Measurements from ENCODE around the gene ANKRD11.
"Not testable (repeated sequence)": the region's sequence is repeated elsewhere in the genome, so short reads cannot be mapped to it uniquely, and the experiment has no call there.

ANKRD11 gene

GRCh38 chr16:89401641-89402445 lies 88.5 kb downstream of the ANKRD11 start:
- no peak for DNase-seq

- DNase-seq = no peak
Observed at GRCh38 chr16:89401205-89401604, 89.2 kb downstream of the ANKRD11 start.

- DNase-seq = no peak
Observed at GRCh38 chr16:89400740-89401139, 89.6 kb downstream of the ANKRD11 start.

- DNase-seq = no peak
Observed at GRCh38 chr16:89398924-89399323, 91.4 kb downstream of the ANKRD11 start.

- no peak for DNase-seq
Observed at GRCh38 chr16:89397331-89397861, 93.0 kb downstream of the ANKRD11 start.

- no peak for DNase-seq
Observed at GRCh38 chr16:89396156-89396555, 94.2 kb downstream of the ANKRD11 start.

- no peak for DNase-seq
Observed at GRCh38 chr16:89395150-89396142, 94.9 kb downstream of the ANKRD11 start.

- DNase-seq = no peak
Observed at GRCh38 chr16:89393738-89394406, 96.5 kb downstream of the ANKRD11 start.

- no peak for DNase-seq
Observed at GRCh38 chr16:89392881-89393737, 97.3 kb downstream of the ANKRD11 start.

GRCh38 chr16:89390224-89390583 lies 100.2 kb downstream of the ANKRD11 start:
- DNase-seq = not testable (repeated sequence)

GRCh38 chr16:89389504-89390223 lies 100.7 kb downstream of the ANKRD11 start:
- DNase-seq = not testable (repeated sequence)

- DNase-seq = no peak
Observed at GRCh38 chr16:89388536-89388935, 101.8 kb downstream of the ANKRD11 start.

- no peak for DNase-seq
Observed at GRCh38 chr16:89386306-89387185, 103.8 kb downstream of the ANKRD11 start.

- no peak for DNase-seq
Observed at GRCh38 chr16:89385712-89386111, 104.6 kb downstream of the ANKRD11 start.

- DNase-seq = no peak
Observed at GRCh38 chr16:89384282-89384681, 106.1 kb downstream of the ANKRD11 start.

GRCh38 chr16:89383095-89384003 lies 107.0 kb downstream of the ANKRD11 start:
- DNase-seq = peak in 1 of 2 experiments; percentile 38

- DNase-seq = not testable (repeated sequence)
Observed at GRCh38 chr16:89382555-89382954, 107.8 kb downstream of the ANKRD11 start.

- no peak for DNase-seq
Observed at GRCh38 chr16:89381788-89382187, 108.6 kb downstream of the ANKRD11 start.

- DNase-seq = no peak
Observed at GRCh38 chr16:89380681-89381080, 109.7 kb downstream of the ANKRD11 start.

Data from activated CD4-positive, alpha-beta T cell treated with anti-CD3 and anti-CD28 coated beads, Interleukin-2, amount 50 U/mL, for 48 hours (primary cell).